WTC11 (cell line): Measurements from ENCODE around the gene ACER1. TPM values are rescaled to one million over a fixed set of nuclear protein-coding genes. Genes with fewer than 3 reads are reported as not detected.

ENCODE experiments used
- ATAC-seq: fragments of 200-7000 bp; cut with Tn5 transposase; 2 replicates; pipeline ENCODE4 v1.10.0; 2021; ENCODE audit warnings: mild to moderate bottlenecking, moderate library complexity
- CTCF ChIA-PET: fragments of 300-600 bp; sonication (Branson Sonifier 250); formaldehyde crosslinking; loops from one replicate; lab custom pipeline; 2021; ENCODE audit warnings: antibody characterized with exemption; lab: Charles Lee
- POLR2A ChIA-PET: fragments of 350-600 bp; sonication (Branson Sonifier 250); formaldehyde crosslinking; loops from one replicate; lab custom pipeline; 2021; ENCODE audit warnings: antibody characterized with exemption; lab: Charles Lee
- DNase-seq: peaks from one replicate; pipeline ENCODE4 v3.0.0; 2021; ENCODE audit warnings: low spot score
- H3K27ac Mint-ChIP-seq: 2 replicates; pipeline ENCODE4 v1.8.0; 2021; ENCODE audit warnings: mixed read lengths
- H3K27me3 Mint-ChIP-seq: 2 replicates; pipeline ENCODE4 v1.8.0; 2021; ENCODE audit warnings: low read depth, mild to moderate bottlenecking, moderate library complexity, mixed read lengths
- H3K36me3 Mint-ChIP-seq: 2 replicates; pipeline ENCODE4 v1.8.0; 2021; ENCODE audit warnings: mixed read lengths
- H3K4me1 Mint-ChIP-seq: 2 replicates; pipeline ENCODE4 v1.8.0; 2022; ENCODE audit warnings: mixed read lengths
- H3K4me3 Mint-ChIP-seq: 2 replicates; pipeline ENCODE4 v1.8.0; 2021; ENCODE audit warnings: mild to moderate bottlenecking, moderate library complexity, mixed read lengths
- H3K9me3 Mint-ChIP-seq: 2 replicates; pipeline ENCODE4 v1.8.0; 2021; ENCODE audit warnings: mixed read lengths
- ELF4 ChIP-seq: sonication (generic); formaldehyde crosslinking; IDR thresholded peaks from 2 replicates; pipeline ENCODE4 v1.8.1; 2022; ENCODE audit warnings: low read depth, mild to moderate bottlenecking, moderate library complexity, missing genetic modification reagents
- MYBL2 ChIP-seq: sonication (generic); formaldehyde crosslinking; IDR thresholded peaks from 2 replicates; pipeline ENCODE4 v1.8.1; 2023; ENCODE audit warnings: mild to moderate bottlenecking, moderate library complexity, missing genetic modification reagents
- TEAD4 ChIP-seq: sonication (generic); formaldehyde crosslinking; IDR thresholded peaks from 2 replicates; pipeline ENCODE4 v1.8.0; 2022; ENCODE audit warnings: mild to moderate bottlenecking, missing genetic modification reagents
- TP53 ChIP-seq: sonication (generic); formaldehyde crosslinking; IDR thresholded peaks from 2 replicates; pipeline ENCODE4 v1.8.1; 2023; ENCODE audit warnings: mild to moderate bottlenecking, missing genetic modification reagents
- ZNF671 ChIP-seq: fragments of 250-450 bp; sonication (Bioruptor Pico); IDR thresholded peaks from 2 replicates; pipeline ENCODE4 v1.8.0; 2021; ENCODE audit warnings: mild to moderate bottlenecking
- total RNA-seq: library from RNA; stranded (reverse); gene quantifications from 3 replicates; pipeline ENCODE4 v1.2.3, GENCODE V29; 2021
- TF ChIP-seq, protein P1 (sequence below): sonication (generic); formaldehyde crosslinking; conservative IDR thresholded peaks from 2 replicates; pipeline ENCODE4 v1.8.1; 2022; ENCODE audit warnings: mild to moderate bottlenecking, missing genetic modification reagents
- TF ChIP-seq, protein P2 (sequence below): sonication (generic); formaldehyde crosslinking; conservative IDR thresholded peaks from 2 replicates; pipeline ENCODE4 v1.8.1; 2023; ENCODE audit warnings: mild to moderate bottlenecking, low read depth, missing genetic modification reagents, moderate library complexity
- TF ChIP-seq, protein P3 (sequence below): sonication (generic); formaldehyde crosslinking; IDR thresholded peaks from 2 replicates; pipeline ENCODE4 v1.8.0; 2023; ENCODE audit warnings: missing genetic modification reagents
- TF ChIP-seq, protein P4 (sequence below): sonication (generic); formaldehyde crosslinking; IDR thresholded peaks from 2 replicates; pipeline ENCODE4 v1.8.0; 2022; ENCODE audit warnings: mild to moderate bottlenecking, missing genetic modification reagents
- TF ChIP-seq, protein P5 (sequence below): fragments of 250-450 bp; sonication (Bioruptor Pico); IDR thresholded peaks from 2 replicates; pipeline ENCODE4 v1.9.0; 2021; ENCODE audit warnings: mild to moderate bottlenecking, borderline replicate concordance
- TF ChIP-seq, protein P6 (sequence below): sonication (generic); formaldehyde crosslinking; IDR thresholded peaks from 2 replicates; pipeline ENCODE4 v1.8.1; 2022; ENCODE audit warnings: mild to moderate bottlenecking, missing genetic modification reagents, moderate library complexity, borderline replicate concordance
- TF ChIP-seq, protein P7 (sequence below): sonication (generic); formaldehyde crosslinking; IDR thresholded peaks from 2 replicates; pipeline ENCODE4 v1.8.1; 2022; ENCODE audit warnings: low read depth, missing genetic modification reagents, borderline replicate concordance

The ACER1 gene
- total RNA-seq, 1 experiment from 2014 or later: not detected

DNA sequence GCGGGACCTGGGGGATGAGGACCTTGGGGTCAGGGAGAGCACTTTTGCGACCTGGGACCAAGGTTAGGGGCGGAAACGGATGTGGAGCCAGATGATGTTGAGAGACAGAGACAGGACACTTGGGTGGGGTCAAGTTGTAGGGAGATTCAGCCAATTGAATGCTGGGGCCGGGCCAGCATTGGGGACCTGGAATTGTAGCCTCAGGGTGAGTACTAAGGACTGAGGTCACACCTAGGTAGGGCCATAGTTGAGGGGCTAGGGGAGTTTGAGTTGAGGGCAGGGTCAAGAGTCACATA, 40.3 kb upstream of the ACER1 start:
- Mint-ChIP-seq H3K36me3 (peaks cover 6% of the 10 kb centered on the region; the same call in 1 of the 2 replicates), H3K4me3 (peak overlapping the region; percentile 71), H3K27ac (peak overlapping the region; percentile 94), H3K9me3 (no peaks in the 10 kb centered on the region), H3K4me1 (peaks cover 17% of the 10 kb centered on the region), H3K27me3 (no peaks in the 10 kb centered on the region)
- CTCF ChIA-PET: interaction anchor here (0.8 to 4.0 kb wide), 6 partner anchors 10 to 326 kb away, joined by 3 to 18 read pairs (median 4); partner anchors contain the start of genes CLPP, GTF2F1 and KHSRP
- POLR2A ChIA-PET: interaction anchor here (0.5 to 1.9 kb wide), 3 partner anchors 16 to 103 kb away, joined by 3 to 8 read pairs (median 5); partner anchors contain the start of gene GTF2F1
- no peak for DNase-seq
- TF ChIP-seq, protein P1, sequence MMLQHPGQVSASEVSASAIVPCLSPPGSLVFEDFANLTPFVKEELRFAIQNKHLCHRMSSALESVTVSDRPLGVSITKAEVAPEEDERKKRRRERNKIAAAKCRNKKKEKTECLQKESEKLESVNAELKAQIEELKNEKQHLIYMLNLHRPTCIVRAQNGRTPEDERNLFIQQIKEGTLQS (CRISPR knock-in tag): no peak
- TF ChIP-seq ELF4 (CRISPR knock-in tag): no peak
- TF ChIP-seq, protein P2, sequence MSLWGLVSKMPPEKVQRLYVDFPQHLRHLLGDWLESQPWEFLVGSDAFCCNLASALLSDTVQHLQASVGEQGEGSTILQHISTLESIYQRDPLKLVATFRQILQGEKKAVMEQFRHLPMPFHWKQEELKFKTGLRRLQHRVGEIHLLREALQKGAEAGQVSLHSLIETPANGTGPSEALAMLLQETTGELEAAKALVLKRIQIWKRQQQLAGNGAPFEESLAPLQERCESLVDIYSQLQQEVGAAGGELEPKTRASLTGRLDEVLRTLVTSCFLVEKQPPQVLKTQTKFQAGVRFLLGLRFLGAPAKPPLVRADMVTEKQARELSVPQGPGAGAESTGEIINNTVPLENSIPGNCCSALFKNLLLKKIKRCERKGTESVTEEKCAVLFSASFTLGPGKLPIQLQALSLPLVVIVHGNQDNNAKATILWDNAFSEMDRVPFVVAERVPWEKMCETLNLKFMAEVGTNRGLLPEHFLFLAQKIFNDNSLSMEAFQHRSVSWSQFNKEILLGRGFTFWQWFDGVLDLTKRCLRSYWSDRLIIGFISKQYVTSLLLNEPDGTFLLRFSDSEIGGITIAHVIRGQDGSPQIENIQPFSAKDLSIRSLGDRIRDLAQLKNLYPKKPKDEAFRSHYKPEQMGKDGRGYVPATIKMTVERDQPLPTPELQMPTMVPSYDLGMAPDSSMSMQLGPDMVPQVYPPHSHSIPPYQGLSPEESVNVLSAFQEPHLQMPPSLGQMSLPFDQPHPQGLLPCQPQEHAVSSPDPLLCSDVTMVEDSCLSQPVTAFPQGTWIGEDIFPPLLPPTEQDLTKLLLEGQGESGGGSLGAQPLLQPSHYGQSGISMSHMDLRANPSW (CRISPR knock-in tag): no peak
- TF ChIP-seq, protein P3, sequence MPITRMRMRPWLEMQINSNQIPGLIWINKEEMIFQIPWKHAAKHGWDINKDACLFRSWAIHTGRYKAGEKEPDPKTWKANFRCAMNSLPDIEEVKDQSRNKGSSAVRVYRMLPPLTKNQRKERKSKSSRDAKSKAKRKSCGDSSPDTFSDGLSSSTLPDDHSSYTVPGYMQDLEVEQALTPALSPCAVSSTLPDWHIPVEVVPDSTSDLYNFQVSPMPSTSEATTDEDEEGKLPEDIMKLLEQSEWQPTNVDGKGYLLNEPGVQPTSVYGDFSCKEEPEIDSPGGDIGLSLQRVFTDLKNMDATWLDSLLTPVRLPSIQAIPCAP: no peak
- TF ChIP-seq MYBL2 (CRISPR knock-in tag): no peak
- TF ChIP-seq, protein P4, sequence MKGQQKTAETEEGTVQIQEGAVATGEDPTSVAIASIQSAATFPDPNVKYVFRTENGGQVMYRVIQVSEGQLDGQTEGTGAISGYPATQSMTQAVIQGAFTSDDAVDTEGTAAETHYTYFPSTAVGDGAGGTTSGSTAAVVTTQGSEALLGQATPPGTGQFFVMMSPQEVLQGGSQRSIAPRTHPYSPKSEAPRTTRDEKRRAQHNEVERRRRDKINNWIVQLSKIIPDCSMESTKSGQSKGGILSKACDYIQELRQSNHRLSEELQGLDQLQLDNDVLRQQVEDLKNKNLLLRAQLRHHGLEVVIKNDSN (CRISPR knock-in tag): no peak
- TF ChIP-seq, protein P5, sequence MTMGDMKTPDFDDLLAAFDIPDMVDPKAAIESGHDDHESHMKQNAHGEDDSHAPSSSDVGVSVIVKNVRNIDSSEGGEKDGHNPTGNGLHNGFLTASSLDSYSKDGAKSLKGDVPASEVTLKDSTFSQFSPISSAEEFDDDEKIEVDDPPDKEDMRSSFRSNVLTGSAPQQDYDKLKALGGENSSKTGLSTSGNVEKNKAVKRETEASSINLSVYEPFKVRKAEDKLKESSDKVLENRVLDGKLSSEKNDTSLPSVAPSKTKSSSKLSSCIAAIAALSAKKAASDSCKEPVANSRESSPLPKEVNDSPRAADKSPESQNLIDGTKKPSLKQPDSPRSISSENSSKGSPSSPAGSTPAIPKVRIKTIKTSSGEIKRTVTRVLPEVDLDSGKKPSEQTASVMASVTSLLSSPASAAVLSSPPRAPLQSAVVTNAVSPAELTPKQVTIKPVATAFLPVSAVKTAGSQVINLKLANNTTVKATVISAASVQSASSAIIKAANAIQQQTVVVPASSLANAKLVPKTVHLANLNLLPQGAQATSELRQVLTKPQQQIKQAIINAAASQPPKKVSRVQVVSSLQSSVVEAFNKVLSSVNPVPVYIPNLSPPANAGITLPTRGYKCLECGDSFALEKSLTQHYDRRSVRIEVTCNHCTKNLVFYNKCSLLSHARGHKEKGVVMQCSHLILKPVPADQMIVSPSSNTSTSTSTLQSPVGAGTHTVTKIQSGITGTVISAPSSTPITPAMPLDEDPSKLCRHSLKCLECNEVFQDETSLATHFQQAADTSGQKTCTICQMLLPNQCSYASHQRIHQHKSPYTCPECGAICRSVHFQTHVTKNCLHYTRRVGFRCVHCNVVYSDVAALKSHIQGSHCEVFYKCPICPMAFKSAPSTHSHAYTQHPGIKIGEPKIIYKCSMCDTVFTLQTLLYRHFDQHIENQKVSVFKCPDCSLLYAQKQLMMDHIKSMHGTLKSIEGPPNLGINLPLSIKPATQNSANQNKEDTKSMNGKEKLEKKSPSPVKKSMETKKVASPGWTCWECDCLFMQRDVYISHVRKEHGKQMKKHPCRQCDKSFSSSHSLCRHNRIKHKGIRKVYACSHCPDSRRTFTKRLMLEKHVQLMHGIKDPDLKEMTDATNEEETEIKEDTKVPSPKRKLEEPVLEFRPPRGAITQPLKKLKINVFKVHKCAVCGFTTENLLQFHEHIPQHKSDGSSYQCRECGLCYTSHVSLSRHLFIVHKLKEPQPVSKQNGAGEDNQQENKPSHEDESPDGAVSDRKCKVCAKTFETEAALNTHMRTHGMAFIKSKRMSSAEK (CRISPR knock-in tag): no peak
- no peak for TF ChIP-seq ZNF671
- TF ChIP-seq, protein P6, sequence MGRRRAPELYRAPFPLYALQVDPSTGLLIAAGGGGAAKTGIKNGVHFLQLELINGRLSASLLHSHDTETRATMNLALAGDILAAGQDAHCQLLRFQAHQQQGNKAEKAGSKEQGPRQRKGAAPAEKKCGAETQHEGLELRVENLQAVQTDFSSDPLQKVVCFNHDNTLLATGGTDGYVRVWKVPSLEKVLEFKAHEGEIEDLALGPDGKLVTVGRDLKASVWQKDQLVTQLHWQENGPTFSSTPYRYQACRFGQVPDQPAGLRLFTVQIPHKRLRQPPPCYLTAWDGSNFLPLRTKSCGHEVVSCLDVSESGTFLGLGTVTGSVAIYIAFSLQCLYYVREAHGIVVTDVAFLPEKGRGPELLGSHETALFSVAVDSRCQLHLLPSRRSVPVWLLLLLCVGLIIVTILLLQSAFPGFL (CRISPR knock-in tag): no peak
- TF ChIP-seq TEAD4 (CRISPR knock-in tag): no peak
- ATAC-seq: no peak

DNA sequence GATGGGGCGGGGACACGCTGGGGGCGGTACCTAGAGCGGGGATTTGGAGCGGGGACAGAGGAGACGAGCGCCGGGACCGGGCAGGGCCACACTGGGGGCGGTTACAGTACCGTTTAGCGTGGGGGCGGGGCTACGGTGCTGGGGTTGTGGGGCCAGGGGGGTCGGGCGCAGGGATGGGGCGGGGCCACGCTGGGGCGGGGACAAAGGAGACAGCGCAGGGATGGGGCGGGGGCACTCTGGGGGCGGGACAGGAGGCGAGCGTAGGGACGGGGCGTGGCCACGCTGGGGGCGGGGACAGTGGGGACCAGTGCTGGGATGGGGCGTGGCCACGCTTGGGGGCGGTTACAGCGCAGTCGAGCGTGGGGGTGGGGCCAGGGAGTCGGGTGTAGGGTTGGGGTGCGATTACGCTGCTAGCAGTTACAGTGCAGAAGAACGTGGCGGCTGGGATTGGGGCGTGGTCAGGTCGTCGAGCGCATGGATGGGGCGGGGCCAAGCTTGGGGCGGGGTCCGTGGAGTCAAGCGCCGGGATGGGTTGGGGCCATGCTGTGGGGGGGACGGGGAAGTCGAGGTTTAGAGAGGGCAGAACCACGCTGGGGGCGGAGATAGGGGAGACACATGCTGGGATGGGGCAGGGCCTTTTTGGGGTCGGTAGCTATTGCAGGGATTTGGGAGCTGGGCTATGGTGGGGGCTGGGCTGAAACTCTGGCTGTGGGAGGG, 39.8 kb upstream of the ACER1 start:
- peak; percentile 100 for DNase-seq
- H3K36me3 Mint-ChIP-seq: peaks cover 2% of the 10 kb centered on the region
- CTCF ChIA-PET: interaction anchor here (0.8 to 4.0 kb wide), 14 partner anchors 9 to 491 kb away, joined by 3 to 18 read pairs (median 4); partner anchors contain the start of genes CLPP, GTF2F1 and KHSRP
- H3K9me3 Mint-ChIP-seq: no peaks in the 10 kb centered on the region
- TF ChIP-seq, protein P7, sequence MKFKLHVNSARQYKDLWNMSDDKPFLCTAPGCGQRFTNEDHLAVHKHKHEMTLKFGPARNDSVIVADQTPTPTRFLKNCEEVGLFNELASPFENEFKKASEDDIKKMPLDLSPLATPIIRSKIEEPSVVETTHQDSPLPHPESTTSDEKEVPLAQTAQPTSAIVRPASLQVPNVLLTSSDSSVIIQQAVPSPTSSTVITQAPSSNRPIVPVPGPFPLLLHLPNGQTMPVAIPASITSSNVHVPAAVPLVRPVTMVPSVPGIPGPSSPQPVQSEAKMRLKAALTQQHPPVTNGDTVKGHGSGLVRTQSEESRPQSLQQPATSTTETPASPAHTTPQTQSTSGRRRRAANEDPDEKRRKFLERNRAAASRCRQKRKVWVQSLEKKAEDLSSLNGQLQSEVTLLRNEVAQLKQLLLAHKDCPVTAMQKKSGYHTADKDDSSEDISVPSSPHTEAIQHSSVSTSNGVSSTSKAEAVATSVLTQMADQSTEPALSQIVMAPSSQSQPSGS (CRISPR knock-in tag): no peak
- 0 out of 2 replicates have a peak, but pooled peaks have one; percentile 38 for TF ChIP-seq TP53
- no peaks in the 10 kb centered on the region for H3K27me3 Mint-ChIP-seq
- ATAC-seq: peak; percentile 78
- peaks cover 17% of the 10 kb centered on the region for H3K4me1 Mint-ChIP-seq
- H3K27ac Mint-ChIP-seq: peak overlapping the region; percentile 94
- POLR2A ChIA-PET: interaction anchor here (0.5 to 1.9 kb wide), 12 partner anchors 10 to 394 kb away, joined by 3 to 11 read pairs (median 4); partner anchors contain the start of genes CLPP, GTF2F1 and SH2D3A
- peak overlapping the region; percentile 85 for H3K4me3 Mint-ChIP-seq
